Hindlimb muscle (tissue), 1 donor: ENCODE measurements around the gene NOL11. TPM values are rescaled to one million over a fixed set of nuclear protein-coding genes. Genes with fewer than 3 reads are reported as not detected.
"Not testable (repeated sequence)": the region's sequence is repeated elsewhere in the genome, so short reads cannot be mapped to it uniquely, and the experiment has no call there.

ENCODE experiments used
- DNase-seq: peaks from one replicate; pipeline ENCODE4 v3.0.0-alpha.2; 2013
- polyA plus RNA-seq: library from polyadenylated mRNA; unstranded; fragments of 120-200 nt; gene quantifications from one replicate; pipeline ENCODE4 v1.2.1, GENCODE V29; 2013; ENCODE audit not compliant: insufficient read length

Gene NOL11
- 57.7 TPM for polyA plus RNA-seq

DNA sequence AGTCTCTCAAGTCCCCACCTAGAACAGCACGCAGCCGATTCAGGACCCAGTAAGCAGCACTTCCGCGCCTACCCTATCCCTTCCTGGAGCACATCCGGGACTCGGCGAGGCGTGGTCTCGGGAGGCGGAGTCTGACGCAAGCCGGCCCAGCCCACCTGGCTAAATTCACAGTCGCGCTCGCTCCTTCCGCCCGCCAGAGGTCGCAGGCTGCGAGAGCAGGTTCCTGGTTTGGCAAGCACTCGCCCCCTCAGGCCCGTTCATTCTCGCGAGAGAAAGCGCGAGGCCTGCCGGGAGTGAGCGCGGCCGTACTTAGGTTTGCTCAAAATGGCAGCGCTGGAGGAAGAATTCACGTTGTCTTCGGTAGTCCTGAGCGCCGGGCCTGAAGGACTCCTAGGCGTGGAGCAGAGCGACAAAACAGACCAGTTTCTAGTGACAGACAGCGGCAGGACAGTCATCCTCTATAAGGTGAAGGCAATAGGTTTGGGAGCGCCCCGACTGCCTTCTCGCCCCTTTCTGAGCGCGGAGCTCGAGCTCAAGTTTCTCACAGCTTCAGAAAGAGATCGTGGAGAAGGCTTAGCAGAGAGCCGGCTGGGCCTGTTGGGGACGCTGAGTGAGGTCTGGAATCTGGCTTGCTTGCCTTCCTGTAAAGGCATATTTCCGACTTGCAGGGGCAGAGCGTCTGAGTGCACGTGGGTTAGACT lies at the start of gene NOL11:
Gene NOL11 (plus strand): TSS at position 313 of the 701 bp plus-strand sequence. CDS start 12 bp downstream, at position 325.
- DNase-seq: peak; percentile 100

- no peak for DNase-seq
These were observed 46.2 kb upstream of the NOL11 start for GRCh38 chr17:67671493-67671892.

DNA sequence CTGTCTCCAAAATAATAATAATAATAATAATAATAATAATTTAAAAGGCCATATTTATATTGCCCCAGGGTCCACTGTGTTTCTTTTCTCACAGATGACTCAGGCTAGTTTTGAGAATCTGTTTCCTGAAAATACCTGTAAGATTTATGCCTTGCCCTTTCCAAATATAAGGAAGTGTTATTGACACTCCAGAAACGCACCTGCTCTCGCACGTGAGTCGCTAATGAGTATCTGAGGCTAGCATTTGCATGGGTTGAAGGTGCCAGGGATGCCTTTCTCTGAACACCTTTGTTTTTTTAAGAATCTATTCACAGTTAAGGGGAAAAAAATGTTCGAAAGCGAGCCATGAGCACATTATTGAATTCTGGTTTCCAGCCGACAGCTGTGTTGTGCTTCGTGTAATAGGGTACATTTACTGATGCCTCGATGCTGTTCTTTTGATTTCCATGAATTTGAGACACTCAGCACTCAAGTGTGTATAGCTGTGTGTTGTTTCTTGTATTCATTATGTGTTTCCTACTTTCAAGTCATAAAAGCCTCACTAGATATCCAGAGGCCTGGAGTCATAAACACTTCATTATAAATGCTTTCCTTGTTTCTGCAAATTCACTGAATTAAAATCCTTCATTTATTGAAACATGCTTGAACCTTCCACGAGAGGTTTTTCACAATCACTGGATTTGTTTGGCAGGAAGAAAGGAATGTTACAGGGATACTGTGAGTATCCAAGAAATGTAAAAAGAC lies 45.0 kb upstream of the NOL11 start:
- no peak for DNase-seq

DNA sequence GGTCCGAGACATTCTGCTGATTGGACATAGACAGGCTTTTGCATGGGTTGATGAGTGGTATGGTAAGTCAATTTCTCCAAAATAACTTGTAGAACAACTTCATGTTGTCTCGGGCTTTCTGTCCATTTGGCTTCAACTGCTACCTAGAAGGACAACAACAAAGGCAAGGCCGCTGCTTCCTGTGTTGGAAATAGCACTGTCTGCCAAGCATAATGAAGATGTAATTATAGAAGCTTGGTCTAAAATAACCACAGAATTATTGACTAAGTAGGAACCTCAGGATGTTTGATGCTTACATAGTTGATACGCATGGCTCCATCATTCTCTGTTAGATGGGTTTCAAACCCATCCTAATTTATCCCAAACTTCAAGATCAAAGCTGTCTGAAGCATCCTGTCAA lies 42.3 kb upstream of the NOL11 start:
- no peak for DNase-seq

DNA sequence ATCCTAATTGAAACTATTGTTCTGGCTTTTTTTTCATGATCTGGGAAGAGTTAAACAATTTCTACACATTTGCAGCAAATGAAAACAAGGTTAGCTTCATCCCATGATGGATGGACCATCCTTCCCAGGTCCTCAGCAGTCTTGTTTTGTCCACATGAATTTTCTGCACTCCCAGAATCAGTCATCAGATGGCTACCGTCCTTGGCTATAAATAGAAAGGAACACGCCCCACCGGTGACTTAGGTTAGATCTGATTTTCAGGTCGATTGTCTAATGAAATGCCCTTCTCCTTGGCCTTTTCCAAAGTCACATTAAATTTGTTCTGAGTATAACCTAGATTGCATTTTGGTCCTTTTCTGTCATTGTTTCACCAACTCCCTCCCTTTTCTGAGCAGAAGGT lies 41.4 kb upstream of the NOL11 start:
- DNase-seq: no peak

DNA sequence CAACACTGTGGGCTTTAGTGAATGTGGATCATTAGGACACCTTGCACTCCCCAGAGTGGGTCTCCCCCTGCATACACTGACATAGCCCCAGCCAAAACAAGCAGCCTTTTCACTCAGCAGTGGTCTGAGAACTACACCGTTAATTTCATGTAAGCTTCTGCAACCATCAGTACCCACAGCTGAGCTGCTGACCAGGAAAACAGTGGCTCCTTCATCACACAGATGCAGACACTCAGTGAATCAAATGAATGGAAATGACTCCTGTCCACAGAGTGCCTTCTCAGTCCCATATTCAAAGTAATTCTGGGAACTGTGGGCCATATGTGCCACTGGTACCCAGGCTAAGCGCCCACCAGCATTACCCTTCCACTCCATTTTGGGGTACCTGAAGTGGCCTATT lies 39.3 kb upstream of the NOL11 start:
- DNase-seq: no peak

DNA sequence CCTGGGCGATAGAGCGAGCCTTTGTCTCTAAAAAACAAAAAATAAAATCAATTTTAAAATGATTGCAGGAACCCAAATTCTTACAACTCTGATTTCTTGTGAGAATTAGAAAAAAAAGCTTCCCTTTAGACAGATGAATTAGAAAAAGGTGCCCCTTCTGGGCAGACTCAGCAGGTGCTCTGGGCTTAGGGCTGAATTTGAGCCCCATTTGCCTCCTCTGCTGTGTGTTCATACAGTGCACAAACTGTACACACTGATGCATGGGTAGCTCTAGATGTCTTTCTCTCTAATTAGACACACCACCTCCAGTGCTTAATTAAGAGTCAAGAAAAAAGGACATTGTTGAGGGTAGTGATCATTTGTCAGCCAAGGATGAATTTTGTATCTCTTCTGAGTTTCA lies 38.5 kb upstream of the NOL11 start:
- no peak for DNase-seq

DNA sequence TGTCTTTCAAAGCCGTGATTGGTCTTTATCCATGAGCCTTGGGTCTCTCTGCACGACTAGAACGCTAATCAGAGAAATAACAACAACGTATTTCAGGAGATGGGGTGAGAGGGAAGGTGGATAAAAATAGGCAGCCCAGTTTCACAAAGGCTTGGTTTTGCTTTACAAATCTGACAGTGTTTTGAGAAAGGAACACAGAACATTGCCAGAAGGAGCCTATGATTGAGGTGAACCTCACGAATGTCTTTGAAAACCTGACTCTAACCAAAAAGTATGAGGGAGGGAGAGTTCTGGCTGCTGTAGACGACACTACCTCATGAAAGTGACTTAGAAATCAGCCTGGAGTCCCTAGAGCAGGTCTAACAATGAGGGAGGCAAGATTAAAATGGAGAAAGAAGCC lies 38.0 kb upstream of the NOL11 start:
- DNase-seq: no peak

DNA sequence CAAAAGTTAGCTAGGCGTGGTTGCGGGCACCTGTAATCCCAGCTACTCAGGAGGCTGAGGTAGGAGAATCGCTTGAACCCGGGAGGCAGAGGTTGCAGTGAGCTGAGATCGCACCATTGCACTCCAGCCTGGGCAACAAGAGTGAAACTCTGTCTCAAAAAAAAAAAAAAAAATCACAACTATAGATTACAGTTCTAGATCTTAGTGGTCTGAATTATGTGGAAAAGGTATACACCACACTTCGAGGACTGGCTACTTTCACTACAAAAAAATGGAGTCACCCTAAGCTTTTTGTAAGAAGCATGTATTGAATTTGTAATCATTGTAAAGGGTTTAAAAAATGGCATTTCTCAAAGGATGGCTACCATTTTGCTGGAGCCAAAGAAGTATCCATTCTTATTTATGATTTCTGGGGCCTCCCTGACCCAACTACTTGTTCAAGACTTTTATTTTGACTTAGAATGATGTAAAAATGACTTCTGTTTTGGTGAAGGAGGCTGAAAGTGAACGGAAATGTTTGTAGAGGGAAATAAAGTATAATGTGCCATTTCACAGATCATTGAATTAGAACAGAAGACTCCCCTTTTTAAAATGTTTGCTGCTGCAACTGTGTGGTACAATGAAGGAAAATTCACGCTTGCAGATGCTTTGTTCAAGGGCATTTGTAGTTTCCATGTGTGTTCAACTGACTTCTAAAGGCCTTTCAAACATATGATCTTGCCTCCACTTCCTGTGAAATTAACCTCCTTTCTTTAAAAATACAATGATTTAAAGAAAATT lies 37.1 kb upstream of the NOL11 start:
- DNase-seq: no peak

- no peak for DNase-seq
These were observed 35.5 kb upstream of the NOL11 start for GRCh38 chr17:67682196-67682595.

DNA sequence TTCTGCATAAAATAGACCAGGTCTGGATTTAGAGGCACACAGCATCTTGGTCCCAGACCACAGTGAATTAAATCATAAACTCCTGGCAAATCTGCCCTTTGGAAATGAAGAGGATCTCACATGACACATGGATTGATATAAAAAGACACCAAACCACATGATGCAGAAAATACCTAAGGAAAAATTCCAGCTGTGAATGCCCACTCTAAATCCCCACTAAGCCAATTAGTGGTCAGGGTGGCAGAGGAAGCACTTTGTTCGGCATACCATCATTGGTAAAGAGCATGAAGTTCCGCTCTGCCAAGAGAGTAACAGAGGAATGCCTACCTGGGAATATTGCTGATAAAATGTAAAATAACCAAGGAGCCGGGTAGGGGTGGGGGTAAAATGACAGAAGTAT lies 32.4 kb upstream of the NOL11 start:
- no peak for DNase-seq

DNA sequence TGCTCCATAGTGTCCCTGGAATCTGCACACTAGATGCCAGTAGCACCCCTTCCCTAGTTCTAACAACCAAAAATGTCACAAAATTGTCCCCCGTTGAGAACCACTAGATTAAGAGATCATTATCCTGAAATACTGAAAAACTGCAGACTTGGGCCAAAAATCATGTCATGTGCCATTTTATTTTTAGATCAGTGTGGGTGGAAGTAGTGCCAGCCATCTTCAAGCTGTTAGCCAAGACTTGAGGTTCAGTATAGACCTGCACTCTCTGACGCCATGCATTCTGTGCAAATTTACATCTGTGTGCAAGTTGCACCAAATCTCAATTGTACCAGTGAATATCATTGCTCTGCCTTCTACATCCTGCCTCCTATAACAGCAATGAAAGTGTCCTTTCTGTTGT lies 31.5 kb upstream of the NOL11 start:
- DNase-seq: no peak

- no peak for DNase-seq
These were observed 30.2 kb upstream of the NOL11 start for GRCh38 chr17:67687511-67687910.

DNA sequence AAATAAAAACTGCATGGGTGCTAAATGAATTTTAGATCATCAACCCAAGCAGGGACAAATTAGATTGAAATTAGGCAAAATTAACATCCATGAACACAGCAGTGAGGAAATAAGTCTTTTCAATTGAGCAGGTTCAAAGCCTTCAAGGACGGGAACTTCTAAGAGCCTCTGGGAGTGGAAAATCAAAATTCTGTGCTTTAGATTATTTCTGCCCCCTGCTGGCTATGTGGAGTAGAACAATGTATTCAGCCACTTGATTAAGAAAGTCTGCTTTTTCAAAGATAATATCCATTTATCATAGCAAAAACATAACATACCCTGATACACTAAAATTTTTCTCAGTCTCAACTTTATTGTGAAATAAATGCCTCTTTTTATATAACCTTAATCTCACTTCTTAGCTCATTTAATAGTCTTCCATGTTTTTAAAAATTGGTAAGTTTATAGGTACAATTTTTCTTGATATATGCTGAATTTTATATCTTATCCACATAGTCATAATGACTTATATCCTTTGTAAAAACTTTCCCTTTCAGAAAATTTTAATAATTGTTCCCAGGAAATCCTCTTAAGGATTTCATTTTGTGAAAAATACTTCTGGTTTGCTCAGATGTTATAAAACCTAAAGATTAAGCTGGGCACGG lies 28.1 kb upstream of the NOL11 start:
- DNase-seq: peak; percentile 63

DNA sequence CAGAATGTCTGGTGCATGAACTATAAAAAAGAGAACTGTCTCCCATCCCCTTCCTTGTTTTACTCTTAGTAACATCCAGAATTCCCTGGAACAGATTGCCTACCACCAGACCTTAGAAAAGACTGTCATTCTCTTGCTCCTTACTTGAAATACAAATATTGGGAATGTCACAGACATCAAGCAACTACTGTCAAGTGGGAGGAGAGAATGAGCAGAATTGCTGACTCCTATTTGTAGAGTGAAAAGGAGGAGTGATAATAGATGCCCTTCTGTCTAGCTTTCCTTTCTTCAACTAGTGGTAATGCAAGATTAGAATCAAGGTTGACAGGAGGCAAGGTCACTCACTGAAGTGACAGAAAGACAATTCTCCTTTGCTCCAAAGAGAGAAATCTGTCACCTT lies 23.9 kb upstream of the NOL11 start:
- DNase-seq: no peak

DNA sequence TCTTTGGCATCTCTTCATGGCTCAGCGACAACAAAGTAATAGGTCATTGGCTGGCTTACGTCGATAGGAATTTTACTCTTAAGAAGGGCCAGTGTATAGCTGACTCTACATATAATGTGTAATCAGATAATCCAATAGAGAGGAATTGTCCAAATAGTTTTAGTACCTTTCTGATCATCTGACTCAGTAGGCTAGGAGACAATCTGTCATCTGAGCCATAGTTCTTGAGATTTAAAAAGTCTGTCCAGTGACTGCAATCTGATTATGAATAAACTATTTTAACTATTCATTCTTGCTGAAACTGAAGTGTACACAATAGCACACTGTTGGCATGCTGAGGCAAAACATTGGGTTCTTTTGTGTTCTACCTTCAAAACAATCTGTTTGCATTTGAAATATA lies 21.4 kb upstream of the NOL11 start:
- no peak for DNase-seq

- DNase-seq: no peak
These were observed 20.8 kb upstream of the NOL11 start for GRCh38 chr17:67696853-67697498.

GRCh38 chr17:67700037-67700724 lies 17.6 kb upstream of the NOL11 start:
- DNase-seq: no peak

DNA sequence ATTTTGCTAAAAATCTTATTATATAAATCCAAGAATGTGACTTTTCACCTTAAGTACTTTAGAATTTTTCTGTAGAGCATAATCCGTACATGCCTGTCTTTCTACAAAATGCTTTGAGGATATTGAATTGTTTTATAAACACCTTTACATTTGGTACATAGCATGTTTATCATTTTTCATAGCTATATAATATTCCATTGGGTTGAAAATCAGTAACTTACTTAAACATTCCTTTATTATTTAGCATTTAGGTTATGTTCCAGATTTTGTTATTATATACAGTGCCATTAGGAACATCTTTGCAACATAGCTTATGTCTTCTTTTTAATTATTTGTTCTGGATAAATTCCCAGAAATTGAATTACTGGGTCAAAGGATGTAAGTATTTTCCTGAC lies 17.0 kb upstream of the NOL11 start:
- DNase-seq: no peak

- DNase-seq: not testable (repeated sequence)
These were observed 14.9 kb upstream of the NOL11 start for GRCh38 chr17:67702861-67703260.

DNA sequence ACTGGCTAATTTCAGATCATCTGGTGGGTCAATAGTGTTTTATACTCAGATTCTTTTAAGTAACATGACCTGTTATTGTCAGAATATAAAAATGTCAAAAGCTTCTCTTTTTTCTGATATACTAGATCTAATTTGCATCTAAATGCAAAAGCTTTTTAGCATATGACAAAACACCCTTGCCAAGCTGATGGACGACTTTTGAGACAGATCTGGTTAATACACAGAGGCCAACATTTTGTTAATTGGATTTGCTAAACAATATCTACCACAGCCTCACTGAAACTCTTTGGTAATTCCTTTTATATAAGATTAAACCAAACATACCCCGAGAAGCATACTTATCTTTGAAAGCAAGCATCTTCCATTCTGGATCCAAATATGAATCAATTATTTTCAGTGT lies 10.3 kb upstream of the NOL11 start:
- no peak for DNase-seq

GRCh38 chr17:67708378-67708777 lies 9.4 kb upstream of the NOL11 start:
- no peak for DNase-seq
